Cardiac muscle cell (in vitro differentiated cells and primary cell): ENCODE data around the gene GDF2. TPM values are rescaled to one million over a fixed set of nuclear protein-coding genes. Genes with fewer than 3 reads are reported as not detected.

ENCODE experiments used
- DNase-seq, 2 donors: peaks; one replicate each; pipeline versions ENCODE4 v3.0.0 to v3.0.0-alpha.2; 2010 to 2017; ENCODE audit warnings: low read depth in 1 of 2, low spot score in 1 of 2
- H3K27ac ChIP-seq: fragments of 200-600 bp; sonication (generic); 2 replicates; pipeline ENCODE4 v1.5.1; 2016
- H3K27me3 ChIP-seq: fragments of 200-600 bp; sonication (generic); 2 replicates; pipeline ENCODE4 v1.6.0; 2016; ENCODE audit warnings: control low read depth
- H3K36me3 ChIP-seq: fragments of 200-600 bp; sonication (generic); 2 replicates; pipeline ENCODE4 v1.5.1; 2016; ENCODE audit warnings: control low read depth
- H3K4me1 ChIP-seq: fragments of 200-600 bp; sonication (generic); 2 replicates; pipeline ENCODE4 v1.8.1; 2017; ENCODE audit warnings: low read depth, mild to moderate bottlenecking, mixed run types
- H3K4me3 ChIP-seq: fragments of 200-600 bp; sonication (generic); 2 replicates; pipeline ENCODE4 v1.5.1; 2016; ENCODE audit warnings: mild to moderate bottlenecking
- H3K9me3 ChIP-seq: fragments of 200-600 bp; sonication (generic); 2 replicates; pipeline ENCODE4 v1.5.1; 2017; ENCODE audit warnings: low read depth, mild to moderate bottlenecking, control low read depth
- CTCF ChIP-seq: IDR thresholded peaks from 2 replicates; pipeline ENCODE4 v1.5.1; 2012; ENCODE audit warnings: low read depth, mild to moderate bottlenecking, low read length
- polyA plus RNA-seq: library from polyadenylated mRNA; unstranded; fragments of >200 nt; fragmentation: Nextera tagmentation; extraction: Ambion mirVana; gene quantifications from 2 replicates; pipeline ENCODE4 v1.2.1, GENCODE V29; 2016
- total RNA-seq: library from RNA; depleted of rRNA; stranded (reverse); fragments of >200 nt; gene quantifications from 2 replicates; pipeline ENCODE4 v1.2.3, GENCODE V29; 2016

Gene GDF2
- total and polyA plus RNA-seq, 2 experiments from 2014 or later = 3.5 to 4.4 TPM

GRCh38 chr10:47287805-47288204, 34.4 kb upstream of the GDF2 start:
- no peak for TF ChIP-seq CTCF
- no peaks in the 10 kb centered on the region for H3K9me3 ChIP-seq

DNA sequence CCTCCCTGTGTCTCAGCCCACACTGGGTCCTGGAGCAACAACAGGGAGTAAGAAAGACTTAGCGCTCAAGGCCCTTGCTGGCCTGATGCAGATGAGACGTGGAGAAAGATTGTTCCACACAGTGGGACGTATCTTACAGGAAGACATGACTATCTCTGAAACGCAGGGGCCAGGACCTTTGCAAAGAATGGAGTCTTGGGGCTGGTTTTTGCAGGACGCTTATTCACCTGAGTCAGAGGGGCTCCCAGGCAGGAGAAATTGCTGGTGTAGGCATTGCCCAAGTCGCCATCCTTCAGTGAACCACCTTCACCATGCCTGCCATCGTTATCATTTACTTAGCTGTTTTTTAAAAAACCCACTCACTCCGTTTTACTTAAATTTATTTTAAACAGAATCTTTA, 34.0 kb upstream of the GDF2 start:
- no peaks in the 10 kb centered on the region for H3K4me1 ChIP-seq
- no peak for DNase-seq
- no peaks in the 10 kb centered on the region for H3K36me3 ChIP-seq
- no peak for TF ChIP-seq CTCF
- peaks cover 4% of the 10 kb centered on the region for H3K27me3 ChIP-seq
- no peak overlapping the region for H3K4me3 ChIP-seq
- no peaks in the 10 kb centered on the region for H3K9me3 ChIP-seq
- H3K27ac ChIP-seq = no peak overlapping the region

More at GRCh38 chr10:47287805-47288204, 34.4 kb upstream of the GDF2 start:
- Histone ChIP-seq H3K4me1 (no peaks in the 10 kb centered on the region), H3K4me3 (no peak overlapping the region), H3K27me3 (no peaks in the 10 kb centered on the region), H3K36me3 (no peaks in the 10 kb centered on the region), H3K27ac (no peak overlapping the region)
- no peak for DNase-seq

DNA sequence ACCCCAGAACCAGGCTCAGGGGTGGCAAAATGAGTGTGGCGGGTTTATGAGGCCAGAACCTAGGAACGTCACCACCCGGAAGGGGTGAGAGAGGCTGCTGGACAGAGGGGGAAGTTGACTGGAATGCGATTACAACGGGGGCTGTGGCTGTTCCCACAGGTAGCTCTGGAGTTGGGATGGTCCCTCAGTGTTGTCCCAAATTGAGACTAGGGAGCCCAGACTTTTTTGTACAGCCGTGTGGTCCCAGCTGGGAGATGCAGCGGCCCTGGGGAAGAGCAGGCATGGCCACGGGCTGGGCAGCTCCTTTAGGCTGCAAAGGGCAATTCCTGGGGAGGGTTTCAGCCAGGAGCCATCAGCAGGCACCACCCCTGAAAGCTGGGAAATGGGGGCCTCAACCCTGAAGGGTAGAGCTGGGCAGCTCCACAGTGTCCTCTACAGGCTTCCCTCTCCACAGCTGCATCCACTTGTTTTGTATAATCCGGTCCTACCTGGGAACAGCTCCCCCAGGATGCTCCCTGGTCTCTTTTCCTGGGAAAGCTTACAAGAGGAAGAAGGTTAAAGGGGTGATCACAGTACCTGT, 33.2 kb upstream of the GDF2 start:
- no peaks in the 10 kb centered on the region for H3K4me1 ChIP-seq
- H3K4me3 ChIP-seq = no peak overlapping the region
- no peak overlapping the region for H3K27ac ChIP-seq
- H3K27me3 ChIP-seq = peaks cover 4% of the 10 kb centered on the region
- DNase-seq = no peak
- TF ChIP-seq CTCF = no peak
- no peaks in the 10 kb centered on the region for H3K9me3 ChIP-seq
- no peaks in the 10 kb centered on the region for H3K36me3 ChIP-seq

DNA sequence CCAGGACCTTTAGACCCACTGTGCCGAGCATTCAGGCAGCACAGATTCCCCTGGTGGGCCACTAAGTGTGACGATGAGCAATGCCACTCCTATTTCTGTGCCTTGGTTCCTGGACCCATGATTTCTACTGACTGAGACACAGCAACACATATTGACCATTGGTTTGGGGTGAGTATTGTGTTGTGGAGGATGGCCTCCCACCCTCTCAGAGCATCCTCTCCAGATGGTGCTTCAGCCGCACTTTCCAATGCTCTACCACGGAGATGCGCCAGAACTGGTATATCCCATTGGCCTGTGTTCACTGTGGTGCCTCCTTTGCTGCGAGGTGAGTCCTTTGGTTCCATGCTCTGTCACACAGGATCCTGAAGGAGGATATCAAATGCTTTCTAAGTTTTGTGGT, 32.3 kb upstream of the GDF2 start:
- TF ChIP-seq CTCF = no peak
- H3K27ac ChIP-seq = no peak overlapping the region
- no peaks in the 10 kb centered on the region for H3K36me3 ChIP-seq
- peaks cover 4% of the 10 kb centered on the region for H3K27me3 ChIP-seq
- no peaks in the 10 kb centered on the region for H3K9me3 ChIP-seq
- no peak overlapping the region for H3K4me3 ChIP-seq
- no peak for DNase-seq
- no peaks in the 10 kb centered on the region for H3K4me1 ChIP-seq

DNA sequence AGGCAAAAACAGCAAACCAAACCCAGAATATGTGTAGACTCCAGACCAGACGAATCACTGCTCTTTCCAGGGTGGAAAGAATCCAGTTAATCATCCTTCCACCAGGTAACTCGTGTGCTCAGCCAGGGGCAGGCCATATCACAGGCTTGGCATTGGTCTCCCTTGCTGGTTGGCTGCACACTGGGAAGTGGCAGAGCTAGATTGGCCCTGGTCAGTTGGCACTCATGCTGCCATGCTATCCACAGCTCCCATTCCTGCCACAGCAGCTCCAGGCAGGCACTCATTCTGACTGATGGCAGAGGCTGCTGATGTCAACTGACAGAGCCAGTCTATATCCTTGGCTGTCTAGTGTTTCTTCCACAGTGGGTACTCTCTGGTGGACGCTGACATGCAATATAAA, 31.9 kb upstream of the GDF2 start:
- Histone ChIP-seq H3K27me3 (peaks cover 4% of the 10 kb centered on the region), H3K36me3 (no peaks in the 10 kb centered on the region), H3K4me1 (no peaks in the 10 kb centered on the region), H3K4me3 (no peak overlapping the region), H3K27ac (no peak overlapping the region), H3K9me3 (no peaks in the 10 kb centered on the region)
- no peak for TF ChIP-seq CTCF
- DNase-seq = no peak
